Stimulated activated CD8-positive, alpha-beta memory T cell treated with anti-CD3 and anti-CD28 coated beads, Interleukin-4, amount 100 ng/mL, for 1 hour (primary cell): Measurements from ENCODE around the gene SRGAP2C.
"Not testable (repeated sequence)": the region's sequence is repeated elsewhere in the genome, so short reads cannot be mapped to it uniquely, and the experiment has no call there.

ENCODE experiments used
- DNase-seq, 2 donors: peaks; one replicate each; pipeline ENCODE4 v3.0.0-alpha.2; 2020; ENCODE audit warnings: low read depth in 2 of 2, low spot score in 1 of 2

Gene SRGAP2C

DNA sequence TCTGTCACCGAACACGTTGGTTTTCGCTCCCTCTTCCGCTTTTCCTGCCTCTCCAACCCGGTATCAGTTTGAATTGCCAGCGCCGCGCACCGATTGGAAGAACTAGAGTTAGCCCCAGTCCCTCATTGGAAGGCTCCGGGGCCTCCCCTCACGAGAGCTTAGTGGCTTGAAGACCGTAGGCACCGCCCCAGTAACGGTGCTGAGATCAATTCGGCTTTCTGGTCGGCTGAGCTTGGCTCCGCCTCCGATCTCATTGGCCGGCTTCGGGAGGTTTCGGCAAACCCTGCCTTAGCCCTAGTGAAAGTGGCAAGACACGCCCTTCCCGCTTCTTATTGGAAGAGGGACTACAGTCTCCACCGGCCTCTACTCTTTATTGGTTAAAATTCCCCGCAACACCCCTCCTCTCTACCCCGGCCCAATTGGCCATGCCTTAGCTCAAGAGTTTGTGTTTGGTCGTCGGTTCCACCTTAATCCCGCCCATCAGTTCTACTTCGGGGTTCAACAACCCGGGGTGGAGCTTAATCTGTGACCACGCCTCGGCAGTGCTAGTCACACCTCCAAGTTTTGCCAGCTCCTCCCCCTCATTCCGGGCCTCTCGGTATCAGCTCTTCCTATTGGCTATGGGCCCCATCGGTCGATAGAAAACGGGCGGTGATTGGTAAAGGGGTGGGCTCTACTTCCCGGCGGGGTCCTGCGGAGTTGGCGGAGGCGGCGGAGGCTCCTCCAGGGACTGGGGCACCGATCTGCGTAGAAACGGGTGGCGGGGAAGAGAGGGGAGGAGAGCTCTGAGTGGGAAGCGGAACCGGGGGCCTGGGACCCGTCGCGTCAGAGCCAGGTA, at the start of gene SRGAP2C, which contains the start of gene FAM72B:
Gene SRGAP2C (plus strand): TSS at position 686 of the 838 bp plus-strand sequence. CDS start 2,472 bp downstream, outside the sequence.
Gene FAM72B (minus strand): TSS at position 51 of the 838 bp plus-strand sequence. CDS start 851 bp downstream, outside the sequence.
- peak; percentile 50 to 82 for DNase-seq

DNA sequence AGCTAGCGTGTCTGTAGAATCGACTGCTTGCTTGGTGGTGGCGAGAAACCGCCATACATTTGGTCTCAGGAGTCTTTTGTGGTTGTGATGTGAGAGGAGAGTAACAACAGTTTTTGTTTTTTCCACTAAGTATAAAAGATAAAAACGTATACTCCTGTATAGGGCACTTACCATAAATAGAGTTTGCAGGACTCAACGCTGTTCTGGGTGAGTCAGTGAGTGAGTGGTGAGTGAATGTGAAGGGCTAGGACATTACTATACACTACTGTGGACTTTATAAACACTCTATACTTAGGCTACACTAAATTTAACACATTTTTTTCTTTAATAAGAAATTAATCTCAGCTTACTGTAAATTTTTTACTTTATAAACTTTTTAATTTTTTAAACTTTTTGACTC, 44.4 kb upstream of the SRGAP2C start:
- not testable (repeated sequence) for DNase-seq

DNA sequence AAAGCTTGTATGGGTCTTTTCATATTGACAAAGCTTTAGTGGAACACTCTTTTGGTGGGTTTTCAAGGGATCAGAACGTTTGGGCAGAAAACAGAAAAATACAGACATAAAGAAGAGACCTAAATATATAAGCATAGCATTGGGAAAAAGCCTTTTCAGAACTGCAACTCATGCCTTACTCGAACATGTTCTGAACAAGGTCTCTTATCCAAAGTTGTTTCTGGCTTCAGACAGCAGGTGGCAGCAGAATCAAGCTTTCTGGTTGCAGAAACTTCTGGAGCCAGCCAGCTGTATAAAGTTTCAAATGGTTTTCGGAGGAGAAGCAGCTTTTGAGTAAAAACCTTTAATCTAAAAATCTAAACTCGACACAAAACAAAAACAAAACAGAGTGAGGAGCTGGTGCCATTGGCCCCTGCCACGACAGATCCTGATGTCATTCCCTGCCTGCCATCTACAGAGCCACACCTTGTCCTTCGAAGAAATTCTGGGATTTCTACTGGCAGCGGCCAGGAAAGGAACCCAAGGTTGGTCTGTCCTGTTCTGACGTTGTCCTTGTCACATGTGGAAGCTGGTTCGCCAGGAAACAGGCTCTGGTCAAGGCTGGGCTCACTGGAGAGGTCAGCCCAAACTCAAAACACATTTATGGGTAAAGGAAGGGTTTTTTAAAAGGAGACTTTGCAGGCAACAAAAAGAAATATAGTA, 36.1 kb upstream of the SRGAP2C start:
- DNase-seq: not testable (repeated sequence)

DNA sequence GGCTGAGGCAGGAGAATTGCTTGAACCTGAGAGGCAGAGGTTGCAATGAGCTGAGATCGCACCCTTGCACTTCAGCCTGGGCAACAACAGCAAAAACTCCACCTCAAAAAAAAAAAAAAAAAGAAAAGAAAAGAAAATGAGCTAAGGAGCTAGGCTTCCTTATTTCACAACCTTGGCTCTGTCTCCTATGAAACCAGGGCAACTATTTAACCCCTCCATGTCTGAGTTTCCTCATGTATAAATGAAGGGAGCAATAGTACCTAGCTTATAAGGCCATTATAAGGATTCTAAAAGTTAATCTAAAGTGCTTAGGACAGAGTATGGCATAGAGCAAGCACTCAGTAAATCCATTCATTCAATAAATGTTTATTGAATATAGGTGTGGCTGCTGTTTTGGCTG, 33.5 kb upstream of the SRGAP2C start:
- DNase-seq: not testable (repeated sequence)

DNA sequence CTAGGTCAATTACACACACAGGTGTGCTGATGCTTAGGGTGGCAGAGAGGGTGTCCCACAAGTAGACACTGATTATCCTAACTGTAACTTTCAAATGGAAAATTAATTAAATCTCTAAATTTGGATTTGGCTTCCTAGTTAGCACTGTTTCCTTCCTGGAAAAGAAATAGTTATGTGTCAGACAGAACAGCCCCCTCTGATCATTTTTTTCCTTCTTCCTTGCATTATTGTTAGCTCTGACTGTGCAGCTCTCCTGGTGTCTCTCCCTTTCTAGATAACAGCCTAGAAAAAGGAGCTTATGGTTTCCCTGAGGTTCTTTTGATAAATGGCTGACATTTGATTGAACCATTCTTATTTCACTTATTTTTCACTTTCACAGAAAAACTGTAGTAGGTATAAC, 32.0 kb upstream of the SRGAP2C start:
- not testable (repeated sequence) for DNase-seq

DNA sequence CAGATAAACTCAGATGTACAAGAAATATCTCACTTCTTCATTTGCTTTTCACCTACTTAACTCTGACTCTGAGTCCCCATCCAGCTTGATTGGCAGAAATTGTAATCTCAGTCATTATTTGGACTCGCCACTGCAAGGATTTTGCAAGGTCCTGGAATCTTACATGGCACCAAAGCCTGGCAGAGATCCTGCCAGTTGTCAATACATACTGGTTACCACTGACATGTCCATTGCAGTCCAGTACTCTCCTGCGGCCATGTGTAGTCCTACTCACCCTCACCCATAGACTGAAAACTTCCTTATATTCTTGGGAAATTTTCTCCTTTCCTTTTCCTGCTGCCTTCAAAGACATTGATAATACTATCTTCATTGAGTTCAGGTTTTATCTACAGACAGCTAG, 30.0 kb upstream of the SRGAP2C start:
- DNase-seq: not testable (repeated sequence)

DNA sequence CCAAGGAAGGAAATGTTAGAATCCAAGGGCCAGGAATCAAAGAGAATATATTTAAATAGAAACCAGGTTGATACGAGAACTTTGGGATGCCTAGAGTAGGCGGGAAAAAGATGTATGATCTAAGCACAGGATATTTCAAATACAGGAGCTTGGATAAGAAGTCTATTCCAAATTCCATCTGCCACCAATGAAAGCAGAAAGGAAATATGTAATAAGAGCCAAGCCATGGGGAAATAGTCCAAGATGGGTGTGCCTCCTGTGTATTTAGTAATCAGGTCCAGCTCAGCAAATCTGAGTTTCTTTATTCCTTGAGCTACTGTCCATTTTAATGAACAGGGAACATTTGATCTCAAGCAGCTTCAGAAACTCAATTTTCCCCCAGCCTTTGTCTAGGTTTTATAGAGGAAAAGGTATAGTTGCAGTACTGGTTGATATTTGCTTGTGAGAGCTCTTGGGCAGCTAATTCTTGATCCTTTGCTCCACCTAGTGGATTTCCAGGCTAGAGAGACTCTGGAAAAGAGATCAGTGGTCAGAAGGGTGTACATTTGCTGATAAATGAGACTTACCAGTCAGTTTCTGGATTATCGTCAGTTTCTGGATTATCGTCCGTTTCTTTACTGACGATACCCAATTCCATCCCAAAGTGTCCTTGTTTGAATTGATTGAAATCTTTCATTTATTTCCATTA, 29.0 kb upstream of the SRGAP2C start:
- not testable (repeated sequence) for DNase-seq

DNA sequence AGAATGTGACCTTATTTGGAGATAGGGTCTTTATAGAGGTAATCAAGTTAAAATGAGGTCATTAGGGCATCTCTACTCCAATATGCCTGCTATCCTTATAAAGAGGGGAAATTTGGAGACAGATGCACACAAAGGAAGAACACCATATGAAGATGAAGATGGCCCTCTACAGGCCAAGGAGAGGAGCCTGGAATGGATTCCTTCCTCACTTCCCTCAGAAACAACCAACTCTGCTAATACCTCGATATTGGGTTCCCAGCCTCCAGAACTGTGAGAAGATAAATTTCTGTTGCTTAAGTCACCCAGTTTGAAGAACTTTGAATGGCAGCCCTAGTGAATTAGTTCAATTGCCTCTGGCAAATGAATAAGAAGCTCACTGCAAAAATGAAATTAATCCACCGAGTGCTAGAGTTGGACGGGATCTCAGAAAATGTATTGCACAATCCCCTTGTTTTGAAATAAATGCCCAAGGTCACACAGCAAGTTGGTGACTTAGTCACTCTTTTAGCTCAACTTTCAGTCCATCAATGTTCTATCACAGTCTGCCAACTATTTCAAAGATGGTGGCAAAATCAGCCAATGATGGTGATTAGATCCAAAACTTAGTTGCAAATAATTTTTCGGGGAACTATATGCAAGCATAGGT, 27.7 kb upstream of the SRGAP2C start:
- not testable (repeated sequence) for DNase-seq

DNA sequence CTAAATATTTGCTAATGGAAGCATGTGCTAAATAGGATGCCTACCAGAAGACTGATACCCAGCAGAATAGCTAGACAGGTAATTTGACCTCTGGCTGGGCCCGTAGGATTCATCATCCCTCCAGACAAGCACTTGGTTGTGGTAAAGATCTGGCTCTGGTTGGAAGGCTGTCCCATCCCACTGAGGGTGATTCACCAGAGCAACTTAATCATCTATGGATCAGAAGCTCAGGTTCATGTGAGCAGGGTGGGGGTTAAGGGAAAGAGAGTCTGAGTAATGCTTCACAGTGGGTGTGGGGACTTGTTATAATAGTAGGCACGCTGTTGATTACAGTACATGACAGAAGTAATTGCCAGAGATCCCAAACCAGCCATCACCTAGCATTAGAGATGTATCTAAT, 27.2 kb upstream of the SRGAP2C start:
- DNase-seq: not testable (repeated sequence)

DNA sequence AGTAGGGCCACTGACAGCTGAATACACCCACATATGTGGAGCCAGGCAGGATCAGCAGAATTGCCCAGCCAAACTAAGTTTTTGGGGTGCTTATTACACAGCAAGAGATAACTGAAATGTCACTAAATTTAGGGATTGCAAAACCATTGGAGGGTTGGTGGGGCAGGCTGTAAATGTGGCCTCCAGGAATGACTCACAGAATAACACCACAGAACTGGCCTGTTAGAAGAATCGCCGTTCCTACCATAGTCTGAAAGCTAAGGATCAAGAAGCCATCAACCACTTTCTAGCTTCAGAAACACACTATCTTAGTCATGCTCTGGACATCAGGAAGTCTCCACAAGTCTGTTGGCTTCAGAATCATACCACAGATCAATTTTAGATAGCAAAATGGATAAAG, 24.7 kb upstream of the SRGAP2C start:
- DNase-seq: not testable (repeated sequence)

DNA sequence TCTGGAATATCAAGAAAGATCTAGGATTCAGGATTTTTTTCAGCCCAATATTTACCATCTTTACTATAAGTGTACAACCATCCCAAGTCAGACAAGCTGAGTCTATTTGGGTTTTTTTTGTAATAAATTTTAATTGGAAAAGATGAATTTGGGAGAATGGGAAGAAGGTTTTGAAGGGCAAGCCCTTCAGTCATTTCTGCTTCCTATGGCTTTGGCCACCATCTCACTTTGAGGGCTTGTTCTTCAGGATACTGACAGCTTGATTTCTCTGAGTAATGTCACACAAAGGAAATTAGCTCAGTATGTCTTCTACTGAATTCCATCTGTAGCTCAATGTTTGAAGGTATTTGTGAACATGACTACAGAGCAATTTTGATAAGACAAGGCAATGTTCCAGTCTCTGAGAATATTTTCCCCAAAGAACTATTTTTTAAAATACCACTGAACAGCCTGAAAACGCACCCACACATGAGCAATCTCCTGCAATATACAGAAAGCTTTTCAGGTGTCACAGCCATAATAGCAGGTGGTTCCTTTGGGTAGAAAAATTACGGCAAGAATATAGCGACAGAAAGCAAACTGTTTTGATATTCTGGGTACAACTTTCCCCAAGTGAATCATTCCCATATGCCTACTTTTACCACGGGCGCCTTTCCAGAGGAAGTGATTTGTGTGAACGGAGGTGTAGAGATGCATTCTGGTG, 23.4 kb upstream of the SRGAP2C start:
- DNase-seq: not testable (repeated sequence)

DNA sequence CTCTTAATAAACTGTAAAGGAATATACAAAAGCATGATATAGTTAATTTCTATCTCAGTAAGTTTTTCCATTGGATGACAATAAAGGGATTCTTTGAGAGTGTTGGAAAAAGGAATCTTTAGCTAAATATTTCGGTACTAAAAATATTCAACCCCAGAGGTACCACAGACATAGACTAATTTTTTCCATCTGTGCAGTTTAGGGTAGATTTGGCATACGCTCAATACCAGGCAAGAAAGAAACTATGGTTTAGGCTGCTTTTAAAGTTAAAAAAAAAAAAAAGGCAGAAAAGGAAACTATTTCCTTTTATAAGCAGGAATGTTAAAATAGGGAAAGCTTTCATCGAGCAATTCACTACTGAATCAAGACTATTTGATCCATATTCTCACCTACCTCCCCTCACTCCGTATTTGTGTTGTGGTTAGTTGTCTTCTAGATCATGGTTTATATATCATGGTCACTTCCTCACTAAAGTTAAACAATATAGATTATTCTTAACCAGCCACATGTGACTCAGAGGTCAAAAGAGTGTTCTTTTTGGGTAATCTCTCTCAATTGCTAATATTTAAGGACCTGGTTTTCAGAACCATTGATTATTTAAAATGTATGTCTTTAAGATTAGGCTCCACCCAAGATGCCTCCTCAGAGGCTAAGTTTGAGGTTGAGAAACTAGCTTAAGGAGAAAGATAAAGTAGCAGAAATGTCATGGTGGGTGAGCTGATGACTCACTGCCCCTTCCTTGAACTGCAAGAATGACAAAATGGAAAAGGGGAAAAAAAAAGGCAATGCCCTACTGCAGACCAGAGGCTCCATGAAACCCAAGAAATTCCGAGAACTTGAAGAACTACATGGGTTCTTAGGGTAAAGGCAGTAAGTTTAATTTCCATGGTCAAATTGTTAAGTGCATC, 20.7 kb upstream of the SRGAP2C start:
- not testable (repeated sequence) for DNase-seq

DNA sequence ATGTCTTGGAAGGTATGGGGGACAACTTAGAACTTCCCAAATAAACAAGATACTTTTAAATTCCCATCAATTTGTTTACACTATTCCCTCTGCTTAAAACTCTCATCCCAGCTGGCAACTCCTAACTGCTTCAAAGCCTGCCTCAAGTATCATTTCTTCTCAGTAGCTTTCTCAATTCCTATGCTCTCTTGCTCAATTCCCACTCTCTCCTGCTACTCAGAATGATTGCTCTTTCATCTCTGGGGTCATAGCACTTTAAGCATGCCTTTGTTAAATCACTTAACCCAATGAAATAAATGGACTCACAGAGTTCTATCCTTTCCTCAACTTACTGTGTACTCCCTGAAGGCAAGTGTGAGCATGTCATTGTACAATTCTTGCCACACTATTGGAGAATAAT, 19.5 kb upstream of the SRGAP2C start:
- DNase-seq: not testable (repeated sequence)

DNA sequence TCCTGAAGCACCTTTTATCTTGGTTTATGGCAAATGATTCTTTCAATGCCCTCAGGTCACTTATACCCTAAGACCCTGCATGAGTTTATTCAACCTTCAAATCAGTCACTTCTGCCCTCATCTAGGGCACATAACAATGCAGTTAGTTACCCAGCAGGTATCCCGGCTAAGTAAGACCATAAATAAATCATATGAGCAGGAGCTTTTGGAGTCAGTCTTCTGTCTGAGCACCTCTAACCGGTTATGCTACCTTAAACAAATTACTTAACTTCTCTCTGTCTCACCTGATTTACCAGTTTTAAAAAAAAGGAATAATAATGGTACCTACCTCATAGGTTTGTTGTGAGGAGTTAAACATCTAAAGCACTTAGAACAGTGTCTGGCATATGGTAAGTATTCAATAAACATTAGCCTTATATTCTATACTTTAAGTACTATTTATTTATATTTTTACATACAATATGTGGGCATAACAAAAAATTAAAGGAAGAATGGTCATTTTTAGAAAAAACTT, 17.5 kb upstream of the SRGAP2C start:
- not testable (repeated sequence) for DNase-seq

DNA sequence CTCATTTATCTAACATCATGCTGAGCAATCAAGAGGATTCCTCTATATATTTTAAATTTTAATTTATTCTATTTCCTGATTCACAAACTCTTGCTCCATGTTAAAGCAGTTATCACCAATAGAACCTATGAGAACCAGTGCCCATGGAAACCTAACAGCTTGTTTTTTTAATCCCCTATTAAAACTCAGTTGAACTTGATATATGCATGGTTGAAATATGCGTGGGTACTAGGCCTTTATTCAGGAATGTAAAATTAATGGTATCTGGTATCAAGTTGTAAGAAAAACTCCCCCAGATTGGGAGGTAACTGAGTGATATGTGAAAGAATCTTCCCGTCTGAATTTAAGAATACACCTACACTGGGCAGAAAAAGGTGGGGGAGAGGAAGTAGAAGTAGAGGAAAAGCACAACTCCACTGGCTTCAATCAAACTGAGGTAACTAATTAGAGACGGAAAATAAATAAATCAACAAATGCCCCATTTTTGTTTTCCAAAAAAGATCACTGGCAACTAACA, 16.6 kb upstream of the SRGAP2C start:
- not testable (repeated sequence) for DNase-seq

DNA sequence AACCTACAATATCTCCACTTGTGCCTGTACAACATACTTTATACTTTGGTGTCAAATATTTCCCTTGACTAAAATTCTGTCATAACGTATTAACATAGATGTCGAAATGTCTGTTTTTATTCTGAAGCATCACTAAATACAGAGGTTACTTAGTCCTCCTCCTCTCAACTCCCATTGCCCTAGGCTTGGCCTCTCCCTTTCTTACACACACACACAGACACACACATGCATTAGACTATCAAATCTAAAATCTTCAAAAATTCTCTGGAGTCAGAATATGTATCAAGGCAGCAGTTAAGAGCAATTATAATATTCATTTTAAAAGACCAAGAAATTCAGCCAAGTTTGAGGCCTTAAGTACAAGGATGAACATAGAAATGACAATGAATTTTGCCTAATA, 8.1 kb upstream of the SRGAP2C start:
- not testable (repeated sequence) for DNase-seq

DNA sequence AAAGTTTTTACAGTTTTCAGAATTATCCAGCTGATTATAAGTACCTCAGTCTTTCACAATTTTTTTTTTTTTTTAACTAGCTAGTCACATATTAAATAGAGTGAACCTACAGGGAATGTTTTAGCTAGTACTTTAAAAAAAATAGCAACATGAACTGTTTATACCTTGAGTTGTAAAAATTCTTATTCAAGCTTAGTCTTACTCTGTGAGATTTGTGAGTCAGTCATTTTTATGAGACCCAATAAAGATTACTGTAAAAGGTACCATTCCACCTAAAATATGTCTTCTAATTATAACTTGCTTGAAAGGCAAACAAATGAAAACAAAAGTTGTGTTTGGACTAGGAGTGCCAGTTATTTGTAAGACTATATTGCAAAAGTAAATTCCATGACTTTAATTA, 6.6 kb upstream of the SRGAP2C start:
- not testable (repeated sequence) for DNase-seq

DNA sequence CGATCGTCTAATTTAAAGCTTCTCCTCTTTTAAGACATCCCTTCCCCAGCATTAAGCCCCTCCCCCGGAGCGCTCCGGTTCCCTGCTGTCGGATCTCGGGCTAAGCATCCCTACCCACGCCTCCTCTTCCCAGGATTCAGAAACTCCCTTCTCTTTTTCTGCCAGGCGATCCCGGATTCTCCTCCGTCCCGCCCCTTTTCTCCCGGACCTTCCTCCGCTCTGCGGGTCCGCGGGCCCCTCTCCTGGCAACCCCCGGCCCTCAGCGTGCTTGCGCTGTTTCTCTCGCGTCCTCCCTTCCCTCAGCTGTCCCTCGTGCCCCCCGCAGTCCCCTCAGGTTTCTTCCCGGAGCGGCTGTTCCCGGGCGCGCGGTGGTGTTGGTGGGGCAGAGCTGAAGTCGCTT, 908 bp upstream of the SRGAP2C start:
- not testable (repeated sequence) for DNase-seq
